ENCODE data around the gene NR6A1. TPM values are rescaled to one million over a fixed set of nuclear protein-coding genes. Genes with fewer than 3 reads are reported as not detected.

NR6A1 gene
- polyA plus RNA-seq, 2 of the 4 experiments (the other 2 are of a cell fraction), result 1.7 to 3.3 TPM

DNA sequence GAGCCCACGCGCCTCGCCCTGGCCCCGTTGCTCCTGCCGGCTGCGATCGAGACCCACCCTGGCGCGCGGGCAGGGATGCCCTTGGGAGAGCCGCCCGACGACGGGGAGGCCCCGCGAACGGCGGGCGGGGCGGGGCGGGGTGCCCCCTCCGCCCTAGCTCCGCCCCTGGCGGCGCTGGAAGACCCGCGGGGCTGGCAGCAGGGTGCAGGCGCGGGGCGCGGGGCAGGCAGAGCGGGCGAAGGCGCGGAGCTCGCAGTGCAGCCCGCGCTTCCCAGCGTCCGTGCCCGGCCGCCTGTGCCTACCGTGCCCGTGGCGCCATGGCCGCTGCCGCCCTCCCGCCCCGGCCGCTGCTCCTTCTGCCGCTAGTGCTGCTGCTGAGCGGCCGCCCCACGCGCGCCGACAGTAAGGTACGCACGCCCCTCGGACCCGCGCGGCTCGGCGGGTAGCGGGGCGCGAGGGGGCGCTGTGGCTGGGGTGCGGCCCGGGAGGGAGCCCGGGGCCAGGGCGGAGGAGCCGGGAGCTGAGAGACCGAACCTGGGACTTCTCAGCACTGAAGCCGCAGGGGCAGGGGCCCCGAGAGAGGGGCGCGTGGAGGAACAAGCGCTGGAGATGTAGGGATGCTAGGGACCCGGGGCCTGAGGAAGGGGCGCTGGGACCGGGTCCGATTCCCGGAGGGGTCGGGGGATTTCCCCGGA, 6.0 kb upstream of the NR6A1 start, which contains the start of gene OLFML2A:
OLFML2A (plus strand) TSS at position 180 of the 695 bp plus-strand sequence; CDS start at position 318, 138 bp downstream.
- TF ChIP-seq POLR2A (IDR thresholded peaks at IDR 0.05; ENCODE audit: low read length) (peak; percentile 44), GATA3 (IDR thresholded peaks at IDR 0.05; ENCODE audit: borderline replicate concordance) (0 out of 2 replicates have a peak, but pooled peaks have one; percentile 12), SMC3 (IDR thresholded peaks at IDR 0.05) (peak; percentile 54), E2F6 (IDR thresholded peaks at IDR 0.05; ENCODE audit: borderline replicate concordance, low read depth) (no peak), BCL3 (IDR thresholded peaks at IDR 0.05) (0 out of 3 replicates have a peak, but pooled peaks have one; percentile 30), ZNF302 (CRISPR knock-in tag; IDR thresholded peaks at IDR 0.05) (no peak), TP53 (CRISPR knock-in tag; IDR thresholded peaks at IDR 0.05) (no peak), ZSCAN20 (CRISPR knock-in tag; IDR thresholded peaks at IDR 0.05) (no peak), ESRRA (IDR thresholded peaks at IDR 0.05; ENCODE audit: borderline replicate concordance, low read length) (no peak), FOSB (CRISPR knock-in tag; IDR thresholded peaks at IDR 0.05) (no peak), JUN (IDR thresholded peaks at IDR 0.05) (peak in 1 of 2 experiments; percentile 41; a peak in 1 of 5 replicates), CHD4 (IDR thresholded peaks at IDR 0.05; ENCODE audit: borderline replicate concordance) (no peak), EP300 (IDR thresholded peaks at IDR 0.05) (no peak), HES2 (IDR thresholded peaks at IDR 0.05) (no peak), RAD21 (conservative IDR thresholded peaks at IDR 0.05 in 1 of 2, IDR thresholded peaks at IDR 0.05 in 1 of 2) (peak; percentile 23 to 37; a peak in 3 of 5 replicates), EHF (CRISPR knock-in tag; IDR thresholded peaks at IDR 0.05) (no peak), FOSL2 (IDR thresholded peaks at IDR 0.05) (no peak), FOSL2 (CRISPR knock-in tag; IDR thresholded peaks at IDR 0.05) (no peak)
- TF ChIP-seq, protein P1, sequence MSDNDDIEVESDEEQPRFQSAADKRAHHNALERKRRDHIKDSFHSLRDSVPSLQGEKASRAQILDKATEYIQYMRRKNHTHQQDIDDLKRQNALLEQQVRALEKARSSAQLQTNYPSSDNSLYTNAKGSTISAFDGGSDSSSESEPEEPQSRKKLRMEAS (IDR thresholded peaks at IDR 0.05), result peak; percentile 28; the same call in 1 of the 2 replicates
- TF ChIP-seq, protein P2, sequence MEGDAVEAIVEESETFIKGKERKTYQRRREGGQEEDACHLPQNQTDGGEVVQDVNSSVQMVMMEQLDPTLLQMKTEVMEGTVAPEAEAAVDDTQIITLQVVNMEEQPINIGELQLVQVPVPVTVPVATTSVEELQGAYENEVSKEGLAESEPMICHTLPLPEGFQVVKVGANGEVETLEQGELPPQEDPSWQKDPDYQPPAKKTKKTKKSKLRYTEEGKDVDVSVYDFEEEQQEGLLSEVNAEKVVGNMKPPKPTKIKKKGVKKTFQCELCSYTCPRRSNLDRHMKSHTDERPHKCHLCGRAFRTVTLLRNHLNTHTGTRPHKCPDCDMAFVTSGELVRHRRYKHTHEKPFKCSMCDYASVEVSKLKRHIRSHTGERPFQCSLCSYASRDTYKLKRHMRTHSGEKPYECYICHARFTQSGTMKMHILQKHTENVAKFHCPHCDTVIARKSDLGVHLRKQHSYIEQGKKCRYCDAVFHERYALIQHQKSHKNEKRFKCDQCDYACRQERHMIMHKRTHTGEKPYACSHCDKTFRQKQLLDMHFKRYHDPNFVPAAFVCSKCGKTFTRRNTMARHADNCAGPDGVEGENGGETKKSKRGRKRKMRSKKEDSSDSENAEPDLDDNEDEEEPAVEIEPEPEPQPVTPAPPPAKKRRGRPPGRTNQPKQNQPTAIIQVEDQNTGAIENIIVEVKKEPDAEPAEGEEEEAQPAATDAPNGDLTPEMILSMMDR (IDR thresholded peaks at IDR 0.05), result peak; percentile 69
- TF ChIP-seq, protein P3, sequence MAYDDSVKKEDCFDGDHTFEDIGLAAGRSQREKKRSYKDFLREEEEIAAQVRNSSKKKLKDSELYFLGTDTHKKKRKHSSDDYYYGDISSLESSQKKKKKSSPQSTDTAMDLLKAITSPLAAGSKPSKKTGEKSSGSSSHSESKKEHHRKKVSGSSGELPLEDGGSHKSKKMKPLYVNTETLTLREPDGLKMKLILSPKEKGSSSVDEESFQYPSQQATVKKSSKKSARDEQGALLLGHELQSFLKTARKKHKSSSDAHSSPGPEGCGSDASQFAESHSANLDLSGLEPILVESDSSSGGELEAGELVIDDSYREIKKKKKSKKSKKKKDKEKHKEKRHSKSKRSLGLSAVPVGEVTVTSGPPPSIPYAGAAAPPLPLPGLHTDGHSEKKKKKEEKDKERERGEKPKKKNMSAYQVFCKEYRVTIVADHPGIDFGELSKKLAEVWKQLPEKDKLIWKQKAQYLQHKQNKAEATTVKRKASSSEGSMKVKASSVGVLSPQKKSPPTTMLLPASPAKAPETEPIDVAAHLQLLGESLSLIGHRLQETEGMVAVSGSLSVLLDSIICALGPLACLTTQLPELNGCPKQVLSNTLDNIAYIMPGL (CRISPR knock-in tag; IDR thresholded peaks at IDR 0.05; ENCODE audit: borderline replicate concordance), result 0 out of 2 replicates have a peak, but pooled peaks have one; percentile 15
- Histone ChIP-seq H3K4me3 (peak within 1 kb of the TSS; percentile 67), H3K9me3 (no peaks in the 10 kb centered on the region), H3K27ac (peak within 1 kb of the TSS; percentile 81 to 88), H3K4me1 (peaks cover 53% of the 10 kb centered on the region), H3K4me2 (peak within 1 kb of the TSS; percentile 94)
- peak; percentile 45 to 52 for ATAC-seq
- CTCF ChIA-PET, result interaction anchor here (0.5 to 37.7 kb wide), 19 partner anchors 9 to 1151 kb away, joined by 3 to 2512 read pairs (median 4); partner anchors contain the start of genes ARPC5L, RPL35 and WDR38
- no peak for FAIRE-seq
- 2% methylated on average over 15 of the region's 87 CpGs for WGBS (ENCODE audit: missing lambda C conversion rate)
- POLR2A ChIA-PET, result interaction anchor here (0.9 to 2.1 kb wide), 4 partner anchors 63 to 92 kb away, joined by 3 to 12 read pairs (median 6); partner anchors contain the start of genes ARPC5L and WDR38
- DNase-seq (ENCODE audit: low read depth in 1 of 2, low spot score in 1 of 2), result peak; percentile 41 to 58

All from A549 (cell line).